Measurements from ENCODE around the gene MAOB. TPM values are rescaled to one million over a fixed set of nuclear protein-coding genes. Genes with fewer than 3 reads are reported as not detected.
"Not testable (repeated sequence)": the region's sequence is repeated elsewhere in the genome, so short reads cannot be mapped to it uniquely, and the experiment has no call there.

Gene MAOB
- total RNA-seq (2014; rRNA removed) (not detected in 2 replicates), Bru-seq, nascent RNA (percentile 1 among the genes with signal in this experiment), BruChase-seq, experiment 1, labeled RNA remaining after a 6-hour chase (percentile 1 among the genes with signal in this experiment), BruChase-seq, experiment 2, labeled RNA remaining after a 2-hour chase (percentile 4 among the genes with signal in this experiment)
- long read RNA-seq = 0 reads

DNA sequence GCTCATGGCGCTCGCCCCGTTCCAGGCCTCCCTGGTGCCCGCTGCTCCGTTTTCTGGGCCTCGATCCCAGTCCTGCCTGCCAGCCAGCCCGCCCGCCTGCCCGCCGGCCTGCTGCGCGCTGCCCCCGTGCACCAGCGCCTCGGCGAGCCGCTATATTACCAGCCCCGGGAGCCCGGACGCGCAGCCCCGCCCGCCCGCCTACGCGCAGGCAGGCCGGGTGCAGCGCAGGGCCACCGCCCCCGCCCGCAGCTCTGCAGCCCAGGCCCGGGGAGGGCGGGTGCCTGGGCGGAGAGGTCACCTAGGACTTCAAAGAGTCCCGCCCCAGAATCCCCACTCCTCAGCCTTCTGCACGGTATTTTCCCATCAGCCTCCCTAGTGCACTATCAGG is at the start of gene MAOB:
Gene MAOB, minus strand, starts transcription at position 157 of the 388 bp plus-strand sequence. Its CDS starts 151 bp downstream, at position 6.
- intact Hi-C loops (cut with micrococcal nuclease) = no loop called here
- Histone ChIP-seq H3K36me3 (ENCODE audit: low read depth, low read length) (no peaks in the 10 kb centered on the region), H3K4me1 (ENCODE audit: insufficient read depth, low read length) (peaks cover 16% of the 10 kb centered on the region), H3K4me2 (ENCODE audit: low read length) (no peak within 1 kb of the TSS), H2AFZ (ENCODE audit: low read length) (no peak within 1 kb of the TSS), H3K9me3 (ENCODE audit: low read length) (no peaks in the 10 kb centered on the region), H4K20me1 (ENCODE audit: low read length) (no peaks in the 10 kb centered on the region), H3K79me2 (ENCODE audit: low read length) (no peaks in the 10 kb centered on the region), H3K27me3 (ENCODE audit: low read length) (no peaks in the 10 kb centered on the region), H3K27ac (ENCODE audit: low read length) (no peak within 1 kb of the TSS), H3F3A (ENCODE audit: low read length, unreplicated experiment) (no peaks in the 10 kb centered on the region), H3K9me2 (replicated peaks; ENCODE audit: low read length) (no peaks in the 10 kb centered on the region), H3K9ac (ENCODE audit: low read length) (no peak within 1 kb of the TSS), H3K4me3 (ENCODE audit: low read length) (no peak within 1 kb of the TSS)
- CTCF ChIA-PET = no interaction called here
- ATAC-seq = no peak
- no TSS peak for BruUV-seq (replicated peaks)
- DNase-seq = no peak
- TF ChIP-seq EZH2phosphoT487 (IDR thresholded peaks at IDR 0.05; ENCODE audit: borderline replicate concordance, low read length) = no peak
- TF ChIP-seq, protein P1, sequence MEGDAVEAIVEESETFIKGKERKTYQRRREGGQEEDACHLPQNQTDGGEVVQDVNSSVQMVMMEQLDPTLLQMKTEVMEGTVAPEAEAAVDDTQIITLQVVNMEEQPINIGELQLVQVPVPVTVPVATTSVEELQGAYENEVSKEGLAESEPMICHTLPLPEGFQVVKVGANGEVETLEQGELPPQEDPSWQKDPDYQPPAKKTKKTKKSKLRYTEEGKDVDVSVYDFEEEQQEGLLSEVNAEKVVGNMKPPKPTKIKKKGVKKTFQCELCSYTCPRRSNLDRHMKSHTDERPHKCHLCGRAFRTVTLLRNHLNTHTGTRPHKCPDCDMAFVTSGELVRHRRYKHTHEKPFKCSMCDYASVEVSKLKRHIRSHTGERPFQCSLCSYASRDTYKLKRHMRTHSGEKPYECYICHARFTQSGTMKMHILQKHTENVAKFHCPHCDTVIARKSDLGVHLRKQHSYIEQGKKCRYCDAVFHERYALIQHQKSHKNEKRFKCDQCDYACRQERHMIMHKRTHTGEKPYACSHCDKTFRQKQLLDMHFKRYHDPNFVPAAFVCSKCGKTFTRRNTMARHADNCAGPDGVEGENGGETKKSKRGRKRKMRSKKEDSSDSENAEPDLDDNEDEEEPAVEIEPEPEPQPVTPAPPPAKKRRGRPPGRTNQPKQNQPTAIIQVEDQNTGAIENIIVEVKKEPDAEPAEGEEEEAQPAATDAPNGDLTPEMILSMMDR (conservative IDR thresholded peaks at IDR 0.05; ENCODE audit: low read depth, low read length) = no peak
- no peak for TF ChIP-seq EZH2 (IDR thresholded peaks at IDR 0.05; ENCODE audit: low read length, unreplicated experiment)
- POLR2A ChIA-PET (ENCODE audit: unreplicated experiment) = no interaction called here

DNA sequence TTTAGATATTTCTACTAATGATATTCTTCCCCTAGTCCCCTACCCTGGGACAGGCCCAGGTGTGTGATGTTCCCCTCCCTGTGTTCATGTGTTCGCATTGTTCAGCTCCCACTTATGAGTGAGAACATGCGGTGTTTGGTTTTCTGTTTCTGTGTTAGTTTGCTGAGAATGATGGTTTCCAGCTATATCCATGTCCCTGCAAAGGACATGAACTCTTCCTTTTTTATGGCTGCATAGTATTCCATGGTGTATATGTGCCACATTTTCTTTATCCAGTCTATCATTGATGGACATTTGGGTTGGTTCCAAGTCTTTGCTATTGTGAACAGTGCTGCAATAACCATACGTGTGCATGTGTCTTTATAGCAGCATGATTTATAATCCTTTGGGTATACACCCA is 39.8 kb upstream of the MAOB start:
- BruUV-seq (replicated peaks); H4K20me1 ChIP-seq (ENCODE audit: low read length); H3K4me1 ChIP-seq (ENCODE audit: insufficient read depth, low read length); H3K4me2 ChIP-seq (ENCODE audit: low read length); POLR2A ChIA-PET (ENCODE audit: unreplicated experiment); H3K36me3 ChIP-seq (ENCODE audit: low read depth, low read length); H3K9me3 ChIP-seq (ENCODE audit: low read length); H3K27me3 ChIP-seq (ENCODE audit: low read length); H3K9ac ChIP-seq (ENCODE audit: low read length); CTCF ChIA-PET; ATAC-seq; intact Hi-C loops (cut with micrococcal nuclease); H3K4me3 ChIP-seq (ENCODE audit: low read length); H3F3A ChIP-seq (ENCODE audit: low read length, unreplicated experiment); H3K9me2 ChIP-seq (replicated peaks; ENCODE audit: low read length); H3K79me2 ChIP-seq (ENCODE audit: low read length); H3K27ac ChIP-seq (ENCODE audit: low read length); DNase-seq; H2AFZ ChIP-seq (ENCODE audit: low read length): not testable (repeated sequence)

DNA sequence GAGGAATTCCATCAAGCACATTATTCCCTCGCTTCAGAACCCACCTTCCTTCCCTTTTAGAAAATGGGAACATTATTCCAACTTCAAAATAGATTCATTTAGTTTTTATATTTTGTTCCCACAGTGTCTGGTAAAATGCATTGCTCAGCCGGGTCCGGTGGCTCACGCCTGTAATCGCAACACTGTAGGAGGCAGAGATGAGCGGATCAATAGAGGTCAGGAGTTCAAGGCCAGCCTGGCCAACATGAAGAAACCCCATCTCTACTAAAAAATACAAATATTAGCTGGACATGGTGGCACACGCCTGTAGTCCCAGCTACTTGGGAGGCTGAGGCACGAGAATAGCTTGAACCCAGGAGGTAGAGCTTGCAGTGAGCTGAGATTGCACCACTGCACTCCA is 28.5 kb upstream of the MAOB start:
- H3K4me2 ChIP-seq (ENCODE audit: low read length); H3K4me1 ChIP-seq (ENCODE audit: insufficient read depth, low read length); H3K27me3 ChIP-seq (ENCODE audit: low read length); H3K79me2 ChIP-seq (ENCODE audit: low read length); ATAC-seq; BruUV-seq (replicated peaks); H3K36me3 ChIP-seq (ENCODE audit: low read depth, low read length); POLR2A ChIA-PET (ENCODE audit: unreplicated experiment); H3K27ac ChIP-seq (ENCODE audit: low read length); H3K9me2 ChIP-seq (replicated peaks; ENCODE audit: low read length); H3F3A ChIP-seq (ENCODE audit: low read length, unreplicated experiment); intact Hi-C loops (cut with micrococcal nuclease); H3K9me3 ChIP-seq (ENCODE audit: low read length); CTCF ChIA-PET; DNase-seq; H2AFZ ChIP-seq (ENCODE audit: low read length); H3K4me3 ChIP-seq (ENCODE audit: low read length); H4K20me1 ChIP-seq (ENCODE audit: low read length); H3K9ac ChIP-seq (ENCODE audit: low read length): not testable (repeated sequence)

DNA sequence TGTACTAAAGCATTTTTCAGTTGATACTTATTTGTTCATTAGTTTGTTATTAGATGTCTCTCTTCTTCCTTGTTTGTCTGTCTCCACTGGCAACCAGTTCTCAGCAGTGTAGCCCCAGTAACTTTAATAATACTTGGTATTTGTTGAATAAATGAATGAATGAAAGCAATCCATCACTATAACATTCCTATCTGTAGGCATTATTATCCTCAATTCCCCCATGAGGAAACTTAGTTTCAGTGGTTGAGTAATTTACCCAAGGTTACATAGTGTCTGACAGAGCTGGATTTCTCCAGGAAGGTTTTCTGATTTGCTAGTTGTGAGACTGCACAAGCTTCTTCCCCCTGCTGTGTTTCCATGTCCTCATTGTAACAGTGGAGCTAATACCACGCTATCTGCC is 27.8 kb upstream of the MAOB start:
- no peak overlapping the region for H3K27ac ChIP-seq (ENCODE audit: low read length)
- H3K4me3 ChIP-seq (ENCODE audit: low read length) = no peak overlapping the region
- no peaks in the 10 kb centered on the region for H3K9me3 ChIP-seq (ENCODE audit: low read length)
- H3K79me2 ChIP-seq (ENCODE audit: low read length) = no peaks in the 10 kb centered on the region
- H3K4me1 ChIP-seq (ENCODE audit: insufficient read depth, low read length) = no peaks in the 10 kb centered on the region
- DNase-seq (no peak), ATAC-seq (no peak)
- no peak overlapping the region for H3K9ac ChIP-seq (ENCODE audit: low read length)
- intact Hi-C loops (cut with micrococcal nuclease) = no loop called here
- H4K20me1 ChIP-seq (ENCODE audit: low read length) = no peaks in the 10 kb centered on the region
- H3K27me3 ChIP-seq (ENCODE audit: low read length) = no peaks in the 10 kb centered on the region
- H2AFZ ChIP-seq (ENCODE audit: low read length) = no peak overlapping the region
- no peaks in the 10 kb centered on the region for H3K36me3 ChIP-seq (ENCODE audit: low read depth, low read length)
- CTCF ChIA-PET = no interaction called here
- TF ChIP-seq EZH2 (IDR thresholded peaks at IDR 0.05; ENCODE audit: low read length, unreplicated experiment) = no peak
- TF ChIP-seq, protein P1 (conservative IDR thresholded peaks at IDR 0.05; ENCODE audit: low read depth, low read length) = no peak
- no peak for TF ChIP-seq EZH2phosphoT487 (IDR thresholded peaks at IDR 0.05; ENCODE audit: borderline replicate concordance, low read length)
- POLR2A ChIA-PET (ENCODE audit: unreplicated experiment) = no interaction called here
- no peaks in the 10 kb centered on the region for H3K9me2 ChIP-seq (replicated peaks; ENCODE audit: low read length)
- H3K4me2 ChIP-seq (ENCODE audit: low read length) = no peak overlapping the region
- H3F3A ChIP-seq (ENCODE audit: low read length, unreplicated experiment) = no peaks in the 10 kb centered on the region
- no TSS peak for BruUV-seq (replicated peaks)

Measured in PC-3 (cell line).